Activated B cell treated with CpG ODN at 0.5 μM for 24 hours (primary cell): ENCODE measurements around the gene GLIPR1. TPM values are rescaled to one million over a fixed set of nuclear protein-coding genes. Genes with fewer than 3 reads are reported as not detected.

Experiments
- ATAC-seq: fragments of 200-7000 bp; cut with Tn5 transposase; one replicate; pipeline ENCODE4 v1.10.0; 2021; ENCODE audit warnings: low read depth, mild to moderate bottlenecking, moderate library complexity
- CTCF ChIA-PET: fragments of 350-600 bp; sonication (Branson Sonifier 250); formaldehyde crosslinking; loops from one replicate; lab custom pipeline; 2021; ENCODE audit warnings: antibody characterized with exemption; lab: Charles Lee
- POLR2A ChIA-PET: fragments of 350-600 bp; sonication (Branson Sonifier 250); formaldehyde crosslinking; loops from one replicate; lab custom pipeline; 2021; ENCODE audit warnings: antibody characterized with exemption; lab: Charles Lee
- DNase-seq: peaks from one replicate; pipeline ENCODE4 v3.0.0; 2022
- H3K27ac Mint-ChIP-seq: one replicate; pipeline ENCODE4 v1.8.0; 2020; ENCODE audit warnings: mixed read lengths
- H3K27me3 Mint-ChIP-seq: one replicate; pipeline ENCODE4 v1.8.0; 2021; ENCODE audit warnings: mixed read lengths
- H3K36me3 Mint-ChIP-seq: one replicate; pipeline ENCODE4 v1.8.0; 2021; ENCODE audit warnings: low read depth, mixed read lengths
- H3K4me1 Mint-ChIP-seq: one replicate; pipeline ENCODE4 v1.8.0; 2021; ENCODE audit warnings: mixed read lengths
- H3K4me3 Mint-ChIP-seq: one replicate; pipeline ENCODE4 v1.8.0; 2020; ENCODE audit warnings: mild to moderate bottlenecking, mixed read lengths
- H3K9me3 Mint-ChIP-seq: one replicate; pipeline ENCODE4 v1.8.0; 2020; ENCODE audit warnings: mixed read lengths
- intact Hi-C: fragments of 100-400 bp; cut with micrococcal nuclease; formaldehyde crosslinking; loops from one replicate; pipeline ENCODE4 v1.15.1; 2024
- total RNA-seq: library from RNA; stranded (reverse); gene quantifications from 2 replicates; pipeline ENCODE4 v1.2.3, GENCODE V29; 2022
- TF ChIP-seq, protein P1 (sequence below): fragments of 200-600 bp; IDR thresholded peaks from one replicate; pipeline ENCODE4 v1.8.0; 2022; ENCODE audit warnings: antibody characterized with exemption, mild to moderate bottlenecking

GLIPR1 gene
- total RNA-seq, 1 donor from 2014 or later, result 45.4 TPM

DNA sequence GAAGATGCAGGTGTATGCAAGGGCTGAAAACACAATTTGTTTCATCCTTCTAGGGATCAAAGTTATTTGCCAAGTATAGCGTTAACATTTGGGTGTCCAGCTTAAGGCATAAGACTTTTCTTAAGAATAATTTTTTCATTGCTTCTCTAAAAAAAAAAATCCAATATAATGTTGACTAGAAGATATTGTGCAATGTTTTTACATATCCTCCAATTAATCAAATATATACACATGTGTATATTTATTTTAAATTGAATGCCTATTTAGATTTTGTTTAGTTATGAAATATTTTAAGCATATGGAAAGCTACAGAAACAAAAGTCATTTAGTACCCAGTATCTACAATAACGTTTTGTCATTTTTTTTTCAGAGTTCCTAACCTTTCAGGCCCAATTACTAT is 59.3 kb downstream of the GLIPR1 start:
- ATAC-seq (no peak), DNase-seq (no peak)
- Mint-ChIP-seq H3K4me1 (no peaks in the 10 kb centered on the region), H3K4me3 (no peak overlapping the region), H3K9me3 (no peaks in the 10 kb centered on the region), H3K27me3 (peaks cover 18% of the 10 kb centered on the region), H3K27ac (no peak overlapping the region), H3K36me3 (no peaks in the 10 kb centered on the region)
- ChIA-PET POLR2A (no interaction called here), CTCF (interaction anchor here (1.7 kb wide), 1 partner anchor 13 kb away, joined by 5 read pairs; no protein-coding TSS in a partner anchor)
- intact Hi-C loops, result no loop called here
- TF ChIP-seq, protein P1, sequence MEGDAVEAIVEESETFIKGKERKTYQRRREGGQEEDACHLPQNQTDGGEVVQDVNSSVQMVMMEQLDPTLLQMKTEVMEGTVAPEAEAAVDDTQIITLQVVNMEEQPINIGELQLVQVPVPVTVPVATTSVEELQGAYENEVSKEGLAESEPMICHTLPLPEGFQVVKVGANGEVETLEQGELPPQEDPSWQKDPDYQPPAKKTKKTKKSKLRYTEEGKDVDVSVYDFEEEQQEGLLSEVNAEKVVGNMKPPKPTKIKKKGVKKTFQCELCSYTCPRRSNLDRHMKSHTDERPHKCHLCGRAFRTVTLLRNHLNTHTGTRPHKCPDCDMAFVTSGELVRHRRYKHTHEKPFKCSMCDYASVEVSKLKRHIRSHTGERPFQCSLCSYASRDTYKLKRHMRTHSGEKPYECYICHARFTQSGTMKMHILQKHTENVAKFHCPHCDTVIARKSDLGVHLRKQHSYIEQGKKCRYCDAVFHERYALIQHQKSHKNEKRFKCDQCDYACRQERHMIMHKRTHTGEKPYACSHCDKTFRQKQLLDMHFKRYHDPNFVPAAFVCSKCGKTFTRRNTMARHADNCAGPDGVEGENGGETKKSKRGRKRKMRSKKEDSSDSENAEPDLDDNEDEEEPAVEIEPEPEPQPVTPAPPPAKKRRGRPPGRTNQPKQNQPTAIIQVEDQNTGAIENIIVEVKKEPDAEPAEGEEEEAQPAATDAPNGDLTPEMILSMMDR, result no peak

DNA sequence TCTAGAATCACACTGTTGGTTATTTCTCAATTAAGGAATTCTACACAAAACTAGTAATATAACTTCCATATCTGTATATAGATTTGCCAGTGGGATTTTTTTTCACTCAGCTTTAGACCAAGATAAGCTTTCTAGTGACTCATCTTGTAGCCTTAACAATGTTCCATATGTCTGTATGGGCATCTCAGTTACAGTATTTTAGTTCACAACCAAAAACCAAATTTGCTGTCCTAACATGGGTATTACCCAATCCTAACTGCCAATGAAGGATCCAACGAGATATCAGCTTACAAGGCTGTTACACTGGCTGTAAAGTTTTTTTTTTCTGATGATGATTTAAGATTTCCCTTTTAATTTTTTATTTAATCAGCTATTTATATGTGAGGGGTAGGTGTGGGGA is 62.4 kb downstream of the GLIPR1 start:
- TF ChIP-seq, protein P1, result no peak
- Mint-ChIP-seq H3K36me3 (no peaks in the 10 kb centered on the region), H3K4me1 (no peaks in the 10 kb centered on the region), H3K27me3 (peaks cover 22% of the 10 kb centered on the region), H3K4me3 (no peak overlapping the region), H3K9me3 (no peaks in the 10 kb centered on the region), H3K27ac (no peak overlapping the region)
- DNase-seq (no peak), ATAC-seq (no peak)
- CTCF ChIA-PET, result interaction anchor here (1.1 kb wide), 1 partner anchor 494 kb away, joined by 4 read pairs; no protein-coding TSS in a partner anchor
- intact Hi-C loops, result no loop called here
- POLR2A ChIA-PET, result no interaction called here

DNA sequence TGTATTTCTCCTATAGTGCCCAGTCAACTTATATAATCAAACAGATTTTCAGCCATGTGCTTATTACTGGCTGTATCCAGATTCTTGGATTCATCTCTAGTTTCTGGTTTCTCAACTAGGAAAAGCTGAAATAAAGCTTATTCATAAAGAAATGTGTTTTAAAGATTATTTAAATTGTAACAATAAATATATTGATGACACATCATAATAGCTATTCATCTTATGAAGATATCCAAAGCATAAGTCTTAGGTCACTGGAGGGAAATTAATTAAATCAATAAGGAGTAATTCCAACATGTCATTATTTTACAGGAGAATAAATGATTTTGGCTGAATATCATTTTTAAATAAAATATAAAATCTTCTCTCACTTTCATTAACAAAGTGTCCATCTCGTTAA is 63.0 kb downstream of the GLIPR1 start:
- TF ChIP-seq, protein P1, result no peak
- POLR2A ChIA-PET, result no interaction called here
- H3K27me3 Mint-ChIP-seq, result peaks cover 22% of the 10 kb centered on the region
- ATAC-seq (no peak), DNase-seq (no peak)
- H3K4me3 Mint-ChIP-seq, result no peak overlapping the region
- CTCF ChIA-PET, result interaction anchor here (1.1 kb wide), 1 partner anchor 494 kb away, joined by 4 read pairs; no protein-coding TSS in a partner anchor
- no peaks in the 10 kb centered on the region for H3K36me3 Mint-ChIP-seq
- intact Hi-C loops, result no loop called here
- no peaks in the 10 kb centered on the region for H3K9me3 Mint-ChIP-seq
- no peaks in the 10 kb centered on the region for H3K4me1 Mint-ChIP-seq
- no peak overlapping the region for H3K27ac Mint-ChIP-seq

DNA sequence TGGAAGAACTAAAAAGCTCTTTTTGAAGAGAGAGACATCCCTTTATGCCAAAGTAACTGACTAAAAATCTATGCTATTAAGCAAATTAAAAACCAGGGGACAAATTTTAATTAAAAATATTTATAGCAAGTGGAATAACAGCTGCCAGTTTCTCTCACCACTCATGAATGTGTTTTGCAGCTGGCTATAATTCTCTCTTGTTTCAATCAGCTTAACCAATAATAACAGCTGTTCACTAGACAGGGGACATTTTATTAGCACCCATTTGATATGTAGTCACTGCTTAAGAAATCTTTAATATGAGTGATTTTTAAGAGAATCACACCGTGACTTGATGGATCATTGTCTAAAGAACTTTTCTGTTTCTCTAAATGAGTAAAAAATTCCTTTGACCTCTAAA is 65.1 kb downstream of the GLIPR1 start:
- H3K36me3 Mint-ChIP-seq, result no peaks in the 10 kb centered on the region
- ChIA-PET POLR2A (no interaction called here), CTCF (no interaction called here)
- TF ChIP-seq, protein P1, result no peak
- H3K4me1 Mint-ChIP-seq, result no peaks in the 10 kb centered on the region
- H3K9me3 Mint-ChIP-seq, result no peaks in the 10 kb centered on the region
- intact Hi-C loops, result no loop called here
- no peak for ATAC-seq
- H3K4me3 Mint-ChIP-seq, result no peak overlapping the region
- DNase-seq, result no peak
- H3K27ac Mint-ChIP-seq, result no peak overlapping the region
- peaks cover 23% of the 10 kb centered on the region for H3K27me3 Mint-ChIP-seq

DNA sequence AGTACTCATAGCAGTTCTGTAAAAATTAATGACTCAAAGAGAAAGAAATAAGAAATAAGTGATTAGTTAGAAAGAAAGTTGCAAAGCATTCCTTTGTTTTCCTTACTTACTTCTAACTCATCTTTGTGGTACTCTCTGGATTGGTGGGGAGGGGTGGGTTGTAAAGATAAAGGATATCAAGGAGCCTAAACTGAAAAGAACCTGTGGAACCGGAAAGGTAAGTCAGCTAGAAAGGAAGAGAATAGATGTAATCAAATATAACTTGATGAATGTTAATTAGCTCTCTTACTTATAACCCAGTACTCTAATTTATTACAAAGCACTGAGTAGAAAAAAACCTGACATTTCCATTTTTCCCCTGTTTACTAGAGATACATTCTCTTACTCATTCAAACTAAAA is 68.3 kb downstream of the GLIPR1 start:
- Mint-ChIP-seq H3K27me3 (peaks cover 21% of the 10 kb centered on the region), H3K9me3 (no peaks in the 10 kb centered on the region), H3K27ac (no peak overlapping the region), H3K36me3 (no peaks in the 10 kb centered on the region), H3K4me3 (no peak overlapping the region), H3K4me1 (no peaks in the 10 kb centered on the region)
- DNase-seq (no peak), ATAC-seq (no peak)
- POLR2A ChIA-PET, result no interaction called here
- CTCF ChIA-PET, result no interaction called here
- intact Hi-C loops, result no loop called here
- TF ChIP-seq, protein P1, result no peak
